HepG2 (cell line): ENCODE results near the gene UCK2. TPM values are rescaled to one million over a fixed set of nuclear protein-coding genes. Genes with fewer than 3 reads are reported as not detected.

Experiments
- ATAC-seq: fragments of 200-7000 bp; cut with Tn5 transposase; 3 replicates; pipeline ENCODE4 v1.9.1; 2020; ENCODE audit warnings: mild to moderate bottlenecking, moderate library complexity
- BruUV-seq: library from RNA; stranded (reverse); fragments of 400-500 nt; replicated peaks from 2 replicates; lab custom pipeline; 2021; lab: Mats Ljungman, UMichigan
- CTCF ChIA-PET: fragments of 300-600 bp; formaldehyde crosslinking; extraction: SDS; loops from one replicate; lab custom pipeline; 2021; ENCODE audit warnings: low total read pairs, inconsistent platforms, low intra/inter-chr PET ratio; lab: Yijun Ruan, JAX
- POLR2A ChIA-PET: fragments of 350-600 bp; sonication (Branson Sonifier 250); formaldehyde crosslinking; loops from one replicate; lab custom pipeline; 2020; ENCODE audit warnings: antibody characterized with exemption, inconsistent platforms; lab: Yijun Ruan, JAX
- DNase-seq: peaks from one replicate; pipeline ENCODE4 v3.0.0-alpha.2; 2015; ENCODE audit warnings: low spot score
- FAIRE-seq: peaks from 3 replicates; lab custom pipeline; 2011; peaks lifted over from hg19 to GRCh38; lab: Jason Lieb, UNC
- H2AFZ ChIP-seq: one replicate; pipeline ENCODE4 v1.6.1; 2011; ENCODE audit warnings: low read length, inconsistent platforms
- H3K27ac ChIP-seq: fragments of 300-600 bp; 3 replicates; pipeline ENCODE4 v1.8.0; 2011; ENCODE audit warnings: mixed run types, mild to moderate bottlenecking, mixed read lengths, low read length, inconsistent platforms; ENCODE audit not compliant: insufficient read depth; ENCODE audit errors: extremely low read length
- H3K27me3 ChIP-seq, 2 experiments: fragments of 200-600 bp in 1 of 2; 2 replicates in 1 of 2; 3 replicates in 1 of 2; pipeline versions ENCODE4 v1.6.0 to v1.8.0; 2011; ENCODE audit warnings: low read length in 2 of 2, mild to moderate bottlenecking in 2 of 2, moderate library complexity in 2 of 2, inconsistent platforms in 1 of 2; ENCODE audit not compliant: insufficient read depth in 2 of 2, control insufficient read depth in 1 of 2
- H3K36me3 ChIP-seq, 2 experiments: fragments of 200-600 bp in 1 of 2; replicated peaks in 1 of 2; 2 replicates in 1 of 2; 3 replicates in 1 of 2; pipeline versions ENCODE4 v1.5.1 to v1.8.0; 2011; ENCODE audit warnings: low read length in 2 of 2, inconsistent platforms in 1 of 2; ENCODE audit not compliant: insufficient read depth in 2 of 2, control insufficient read depth in 1 of 2
- H3K4me1 ChIP-seq: 2 replicates; pipeline ENCODE4 v1.5.1; 2012; ENCODE audit warnings: low read length, inconsistent platforms; ENCODE audit not compliant: insufficient read depth
- H3K4me2 ChIP-seq: 2 replicates; pipeline ENCODE4 v1.6.0; 2011; ENCODE audit warnings: low read depth, low read length, inconsistent platforms
- H3K4me3 ChIP-seq, 3 experiments: fragments of 200-600 bp in 1 of 3; sonication (generic), shearing (Covaris generic) in 1 of 3; replicated peaks in 1 of 3; 2 replicates each; pipeline ENCODE4 v1.5.1; 2011 to 2016; ENCODE audit warnings: low read length in 3 of 3, inconsistent platforms in 2 of 3, low read depth in 2 of 3, mild to moderate bottlenecking in 2 of 3, control low read depth in 1 of 3, mixed read lengths in 1 of 3; ENCODE audit not compliant: insufficient read depth in 1 of 3
- H3K79me2 ChIP-seq: one replicate; pipeline ENCODE4 v1.6.1; 2011; ENCODE audit warnings: low read length, inconsistent platforms; ENCODE audit not compliant: insufficient read depth
- H3K9ac ChIP-seq: 2 replicates; pipeline ENCODE4 v1.6.0; 2011; ENCODE audit warnings: mild to moderate bottlenecking, low read depth, low read length, inconsistent platforms; ENCODE audit not compliant: insufficient read depth
- H3K9me3 ChIP-seq: 2 replicates; pipeline ENCODE4 v1.5.1; 2012; ENCODE audit warnings: mild to moderate bottlenecking, low read length
- H4K20me1 ChIP-seq: 2 replicates; pipeline ENCODE4 v1.6.0; 2011; ENCODE audit warnings: inconsistent platforms, mild to moderate bottlenecking, low read length, moderate library complexity; ENCODE audit not compliant: insufficient read depth
- HNRNPUL1 ChIP-seq: fragments of 200-400 bp; formaldehyde crosslinking; IDR thresholded peaks from 2 replicates; pipeline ENCODE4 v1.6.1; 2017; ENCODE audit warnings: low read depth, mild to moderate bottlenecking, low read length, moderate library complexity
- HOXA3 ChIP-seq: sonication (generic); formaldehyde crosslinking; IDR thresholded peaks from 2 replicates; pipeline ENCODE4 v1.5.0; 2020; ENCODE audit warnings: missing genetic modification reagents
- PHF5A ChIP-seq: IDR thresholded peaks from one replicate; pipeline ENCODE4 v1.6.1; 2018; ENCODE audit warnings: low read depth, missing genetic modification reagents; ENCODE audit not compliant: unreplicated experiment
- REXO4 ChIP-seq: sonication (generic); formaldehyde crosslinking; IDR thresholded peaks from 2 replicates; pipeline ENCODE4 v1.8.0; 2022; ENCODE audit warnings: missing genetic modification reagents, mild to moderate bottlenecking, borderline replicate concordance
- ZBTB37 ChIP-seq: sonication (generic); formaldehyde crosslinking; IDR thresholded peaks from 2 replicates; pipeline ENCODE4 v1.4.0; 2020; ENCODE audit warnings: mild to moderate bottlenecking, missing genetic modification reagents
- ZNF326 ChIP-seq: sonication (generic); formaldehyde crosslinking; IDR thresholded peaks from 2 replicates; pipeline ENCODE4 v1.4.0; 2020; ENCODE audit warnings: missing genetic modification reagents, borderline replicate concordance
- ZNF556 ChIP-seq: sonication (generic); formaldehyde crosslinking; IDR thresholded peaks from 2 replicates; pipeline ENCODE4 v1.4.0; 2020; ENCODE audit warnings: mild to moderate bottlenecking, missing genetic modification reagents, borderline replicate concordance
- ZNF567 ChIP-seq: sonication (generic); formaldehyde crosslinking; IDR thresholded peaks from 2 replicates; pipeline ENCODE4 v1.8.1; 2023; ENCODE audit warnings: mild to moderate bottlenecking, missing genetic modification reagents, borderline replicate concordance
- ZSCAN21 ChIP-seq: sonication (generic); formaldehyde crosslinking; IDR thresholded peaks from 2 replicates; pipeline ENCODE4 v1.8.0; 2022; ENCODE audit warnings: mild to moderate bottlenecking, missing genetic modification reagents, moderate library complexity, borderline replicate concordance
- WGBS: methylation state at CpG from one replicate; pipeline ENCODE4 v1.1.6; 2017; ENCODE audit warnings: low lambda C conversion rate; 5-methylcytosine and 5-hydroxymethylcytosine counted together
- in situ Hi-C: cut with HindIII; loops from 2 replicates; pipeline ENCODE4 v1.10.0; 2017; ENCODE audit warnings: low pct_unique_long_range_greater_than_20kb; ENCODE audit not compliant: extremely low pct_ligation_motif_present
- intact Hi-C: fragments of 100-400 bp; cut with micrococcal nuclease; formaldehyde crosslinking; loops from one replicate; pipeline ENCODE4 v1.10.0; 2022; ENCODE audit not compliant: unreplicated experiment
- polyA plus RNA-seq, 8 experiments: library from polyadenylated mRNA; depleted of rRNA in 3 of 8; stranded (reverse) in 7 of 8; unstranded in 1 of 8; fragments of >200 nt; fragmentation: Illumina TruSeq in 4 of 8; extraction: Trizol in 4 of 8; gene quantifications; 2 replicates each; pipeline versions ENCODE4 v1.2.1 to v1.2.3, GENCODE V29; 2011 to 2016; ENCODE audit warnings: low read depth in 4 of 8, missing spikeins in 1 of 8, mixed read lengths in 1 of 8; ENCODE audit not compliant: insufficient read depth in 1 of 8
- total RNA-seq, 5 experiments: library from RNA; depleted of rRNA; stranded (reverse); fragments of >200 nt; fragmentation: Illumina TruSeq; extraction: Trizol; gene quantifications; 2 replicates each; pipeline ENCODE4 v1.2.3, GENCODE V29; 2016; ENCODE audit warnings: low read depth in 1 of 5
- TF ChIP-seq, protein P1 (sequence below): sonication (generic); formaldehyde crosslinking; IDR thresholded peaks from 2 replicates; pipeline ENCODE4 v1.5.1; 2020; ENCODE audit warnings: mild to moderate bottlenecking, missing genetic modification reagents, moderate library complexity
- TF ChIP-seq, protein P2 (sequence below): sonication (generic); formaldehyde crosslinking; IDR thresholded peaks from 2 replicates; pipeline ENCODE4 v1.5.1; 2020; ENCODE audit warnings: mild to moderate bottlenecking, missing genetic modification reagents

The UCK2 gene
- total and polyA plus RNA-seq, 2 of the 13 experiments (the other 11 are each of a cell fraction or from before 2014, with no cell fraction given): 64.3 to 78.0 TPM

GRCh38 chr1:165845992-165846748 lies 18.8 kb downstream of the UCK2 start:
- FAIRE-seq (no peak), DNase-seq (no peak), ATAC-seq (no peak)
- H3K36me3 ChIP-seq: peaks cover 1 to 2% of the 10 kb centered on the region in 2 experiments; a peak in 2 of 5 replicates
- H2AFZ ChIP-seq: no peak overlapping the region
- H3K4me2 ChIP-seq: no peak overlapping the region
- intact Hi-C loops: no loop called here
- WGBS: 96% methylated on average over 2 of the region's 2 CpGs
- peaks cover 93% of the 10 kb centered on the region for H3K79me2 ChIP-seq
- H3K9me3 ChIP-seq: no peaks in the 10 kb centered on the region
- H3K9ac ChIP-seq: no peak overlapping the region
- H3K27ac ChIP-seq: no peak overlapping the region
- H3K4me3 ChIP-seq: no peak overlapping the region
- H4K20me1 ChIP-seq: peaks cover 50% of the 10 kb centered on the region
- TF ChIP-seq REXO4 (CRISPR knock-in tag) (no peak), ZNF567 (CRISPR knock-in tag) (no peak), HOXA3 (CRISPR knock-in tag) (no peak), ZSCAN21 (CRISPR knock-in tag) (no peak), ZBTB37 (CRISPR knock-in tag) (no peak), HNRNPUL1 (no peak), PHF5A (CRISPR knock-in tag) (no peak), ZNF556 (CRISPR knock-in tag) (no peak), ZNF326 (no peak)
- TF ChIP-seq, protein P1, sequence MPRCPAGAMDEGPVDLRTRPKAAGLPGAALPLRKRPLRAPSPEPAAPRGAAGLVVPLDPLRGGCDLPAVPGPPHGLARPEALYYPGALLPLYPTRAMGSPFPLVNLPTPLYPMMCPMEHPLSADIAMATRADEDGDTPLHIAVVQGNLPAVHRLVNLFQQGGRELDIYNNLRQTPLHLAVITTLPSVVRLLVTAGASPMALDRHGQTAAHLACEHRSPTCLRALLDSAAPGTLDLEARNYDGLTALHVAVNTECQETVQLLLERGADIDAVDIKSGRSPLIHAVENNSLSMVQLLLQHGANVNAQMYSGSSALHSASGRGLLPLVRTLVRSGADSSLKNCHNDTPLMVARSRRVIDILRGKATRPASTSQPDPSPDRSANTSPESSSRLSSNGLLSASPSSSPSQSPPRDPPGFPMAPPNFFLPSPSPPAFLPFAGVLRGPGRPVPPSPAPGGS (CRISPR knock-in tag): no peak
- TF ChIP-seq, protein P2, sequence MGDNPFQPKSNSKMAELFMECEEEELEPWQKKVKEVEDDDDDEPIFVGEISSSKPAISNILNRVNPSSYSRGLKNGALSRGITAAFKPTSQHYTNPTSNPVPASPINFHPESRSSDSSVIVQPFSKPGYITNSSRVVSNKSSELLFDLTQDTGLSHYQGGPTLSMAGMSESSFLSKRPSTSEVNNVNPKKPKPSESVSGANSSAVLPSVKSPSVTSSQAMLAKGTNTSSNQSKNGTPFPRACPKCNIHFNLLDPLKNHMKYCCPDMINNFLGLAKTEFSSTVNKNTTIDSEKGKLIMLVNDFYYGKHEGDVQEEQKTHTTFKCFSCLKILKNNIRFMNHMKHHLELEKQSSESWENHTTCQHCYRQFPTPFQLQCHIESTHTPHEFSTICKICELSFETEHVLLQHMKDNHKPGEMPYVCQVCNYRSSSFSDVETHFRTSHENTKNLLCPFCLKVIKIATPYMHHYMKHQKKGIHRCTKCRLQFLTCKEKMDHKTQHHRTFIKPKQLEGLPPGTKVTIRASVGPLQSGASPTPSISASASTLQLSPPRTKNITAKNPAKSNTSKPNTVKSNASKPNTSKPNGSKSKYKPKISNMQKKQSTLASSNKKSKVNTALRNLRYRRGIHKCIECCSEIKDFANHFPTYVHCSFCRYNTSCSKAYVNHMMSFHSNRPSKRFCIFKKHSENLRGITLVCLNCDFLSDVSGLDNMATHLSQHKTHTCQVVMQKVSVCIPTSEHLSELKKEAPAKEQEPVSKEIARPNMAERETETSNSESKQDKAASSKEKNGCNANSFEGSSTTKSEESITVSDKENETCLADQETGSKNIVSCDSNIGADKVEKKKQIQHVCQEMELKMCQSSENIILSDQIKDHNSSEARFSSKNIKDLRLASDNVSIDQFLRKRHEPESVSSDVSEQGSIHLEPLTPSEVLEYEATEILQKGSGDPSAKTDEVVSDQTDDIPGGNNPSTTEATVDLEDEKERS (CRISPR knock-in tag): no peak
- in situ Hi-C loops: no loop called here
- peaks cover 52% of the 10 kb centered on the region for H3K4me1 ChIP-seq
- POLR2A ChIA-PET: no interaction called here
- CTCF ChIA-PET: no interaction called here
- H3K27me3 ChIP-seq: no peaks in the 10 kb centered on the region
- BruUV-seq: no TSS peak
